ENCODE results near the gene SLC6A3.
A peak's percentile ranks its signal among the peaks of the same experiment; 100 is the strongest.

SLC6A3 gene

DNA sequence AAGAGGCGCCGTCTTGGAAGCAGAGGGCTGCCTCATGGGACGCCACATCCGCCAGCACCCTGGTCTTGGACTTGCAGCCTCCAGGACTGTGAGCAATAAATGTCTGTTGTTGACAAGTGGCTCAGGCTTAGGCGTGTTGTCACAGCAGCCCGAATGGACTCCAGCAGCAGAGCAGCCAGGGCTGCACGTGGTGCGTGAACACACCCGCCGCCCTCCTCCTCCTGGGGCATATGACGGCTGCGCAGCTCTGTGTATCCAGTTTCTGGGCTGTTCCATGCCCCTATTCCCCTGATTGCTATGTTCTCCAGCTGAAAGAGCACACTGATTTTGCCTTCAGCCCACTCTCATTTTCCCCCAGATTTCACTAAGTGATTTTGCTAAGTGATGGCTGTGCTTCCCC lies 64.3 kb downstream of the SLC6A3 start:
- TF ChIP-seq, protein P1, sequence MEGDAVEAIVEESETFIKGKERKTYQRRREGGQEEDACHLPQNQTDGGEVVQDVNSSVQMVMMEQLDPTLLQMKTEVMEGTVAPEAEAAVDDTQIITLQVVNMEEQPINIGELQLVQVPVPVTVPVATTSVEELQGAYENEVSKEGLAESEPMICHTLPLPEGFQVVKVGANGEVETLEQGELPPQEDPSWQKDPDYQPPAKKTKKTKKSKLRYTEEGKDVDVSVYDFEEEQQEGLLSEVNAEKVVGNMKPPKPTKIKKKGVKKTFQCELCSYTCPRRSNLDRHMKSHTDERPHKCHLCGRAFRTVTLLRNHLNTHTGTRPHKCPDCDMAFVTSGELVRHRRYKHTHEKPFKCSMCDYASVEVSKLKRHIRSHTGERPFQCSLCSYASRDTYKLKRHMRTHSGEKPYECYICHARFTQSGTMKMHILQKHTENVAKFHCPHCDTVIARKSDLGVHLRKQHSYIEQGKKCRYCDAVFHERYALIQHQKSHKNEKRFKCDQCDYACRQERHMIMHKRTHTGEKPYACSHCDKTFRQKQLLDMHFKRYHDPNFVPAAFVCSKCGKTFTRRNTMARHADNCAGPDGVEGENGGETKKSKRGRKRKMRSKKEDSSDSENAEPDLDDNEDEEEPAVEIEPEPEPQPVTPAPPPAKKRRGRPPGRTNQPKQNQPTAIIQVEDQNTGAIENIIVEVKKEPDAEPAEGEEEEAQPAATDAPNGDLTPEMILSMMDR (IDR thresholded peaks at IDR 0.05; ENCODE audit: low read depth, low read length): no peak
- no peak for DNase-seq (ENCODE audit: low read depth in 2 of 2)
- H3K4me3 ChIP-seq (replicated peaks in 1 of 2; ENCODE audit: low read depth in 2 of 2, low read length in 2 of 2): no peak overlapping the region

DNA sequence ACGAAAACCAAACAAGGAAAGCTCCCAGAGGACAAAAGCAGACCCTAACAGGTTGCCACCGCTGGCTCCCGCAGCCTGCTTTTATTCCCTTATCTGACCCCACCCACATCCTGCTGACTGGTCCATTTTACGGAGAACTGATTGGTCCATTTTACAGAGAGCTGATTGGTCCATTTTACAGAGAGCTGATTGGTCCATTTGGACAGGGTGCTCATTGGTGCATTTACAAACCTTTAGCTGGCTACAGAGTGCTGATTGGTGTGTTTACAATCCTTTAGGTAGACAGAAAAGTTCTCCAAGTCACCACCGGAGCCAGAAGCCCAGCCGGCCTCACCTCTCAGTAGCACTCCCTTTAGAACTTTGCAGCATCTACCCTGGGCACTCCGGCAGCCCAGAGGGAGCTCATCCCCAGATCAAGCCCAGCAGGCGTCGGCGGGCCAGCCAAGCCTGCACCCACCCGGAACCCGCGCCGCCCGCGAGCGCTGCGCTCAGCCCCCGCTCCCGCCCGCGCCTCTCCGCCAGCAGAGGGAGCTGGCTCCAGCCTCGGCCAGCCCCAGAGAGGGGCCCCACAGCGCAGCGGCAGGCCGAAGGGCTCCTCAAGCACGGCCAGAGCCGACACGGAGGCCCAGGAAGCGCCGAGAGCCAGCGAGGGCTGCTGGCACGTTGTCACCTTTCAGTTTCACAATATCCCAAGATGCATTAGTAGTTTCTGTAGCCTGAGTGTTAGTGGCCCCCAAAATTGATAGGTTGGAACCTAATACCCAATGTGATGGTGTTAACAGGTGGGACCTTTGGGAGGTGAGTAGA lies 65.0 kb downstream of the SLC6A3 start:
- TF ChIP-seq, protein P1 (IDR thresholded peaks at IDR 0.05; ENCODE audit: low read depth, low read length): peak; percentile 18
- no peak overlapping the region for H3K4me3 ChIP-seq (replicated peaks in 1 of 2; ENCODE audit: low read depth in 2 of 2, low read length in 2 of 2)
- DNase-seq (ENCODE audit: low read depth in 2 of 2): peak; percentile 47 to 60

DNA sequence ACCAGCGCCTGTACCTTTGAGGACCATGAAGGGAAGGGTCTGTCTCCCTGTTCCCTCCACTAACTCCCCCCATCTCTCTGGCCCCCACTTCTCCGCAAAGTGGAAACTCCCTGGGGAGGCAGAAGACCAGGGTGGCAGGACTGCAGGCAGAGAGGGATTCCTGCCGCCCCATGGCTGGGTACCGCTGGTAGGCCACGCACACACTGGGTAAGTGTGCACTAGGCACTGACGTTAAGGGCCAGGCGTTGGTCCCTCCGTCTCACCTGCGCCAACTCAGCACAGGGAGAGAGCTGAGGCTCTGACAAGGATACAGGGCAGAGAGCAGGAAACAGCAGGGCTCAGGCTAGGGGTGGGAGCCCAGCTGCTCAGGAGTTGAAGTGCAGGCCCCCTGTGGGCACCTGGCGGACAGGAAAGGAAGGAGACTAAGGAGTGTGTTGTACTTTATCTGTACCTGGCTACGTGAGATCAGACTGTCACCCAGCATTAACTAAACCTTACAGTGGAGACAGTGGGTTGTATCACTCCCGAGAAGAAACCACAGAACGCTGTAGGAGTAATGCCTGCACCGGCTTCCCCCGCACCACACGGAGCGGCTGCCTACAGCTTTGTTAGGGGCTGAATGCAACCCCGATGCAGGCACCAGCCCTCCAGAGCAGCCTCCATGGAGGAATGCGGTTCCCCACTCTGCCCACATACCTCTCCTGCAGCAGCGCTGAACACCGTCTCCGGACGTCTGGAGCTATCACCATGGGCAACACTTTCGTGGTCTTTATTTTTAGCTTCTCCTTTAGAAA lies 66.2 kb downstream of the SLC6A3 start:
- DNase-seq (ENCODE audit: low read depth in 2 of 2): no peak
- TF ChIP-seq, protein P1 (IDR thresholded peaks at IDR 0.05; ENCODE audit: low read depth, low read length): no peak

DNA sequence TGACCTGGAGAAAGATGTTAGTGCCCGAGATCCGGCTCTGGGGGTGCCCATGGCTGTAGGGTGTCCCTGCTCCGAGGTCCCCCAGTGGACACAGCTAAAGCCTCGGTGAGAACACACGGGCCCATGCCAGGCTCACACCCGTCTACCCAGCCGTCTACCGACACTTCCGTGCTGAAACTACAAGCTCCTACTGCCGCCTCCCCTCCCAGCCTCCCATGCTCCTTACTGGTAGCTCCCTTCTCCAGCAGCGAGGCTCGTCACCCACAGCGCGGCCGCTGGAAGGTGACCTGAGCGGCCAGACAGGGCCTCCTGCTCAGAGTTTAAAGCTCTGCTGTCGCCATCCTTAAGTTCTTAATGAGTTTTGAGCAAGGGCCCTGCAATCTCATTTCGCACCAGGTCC lies 67.1 kb downstream of the SLC6A3 start:
- DNase-seq (ENCODE audit: low read depth in 2 of 2): no peak
- TF ChIP-seq, protein P1 (IDR thresholded peaks at IDR 0.05; ENCODE audit: low read depth, low read length): no peak

More for the DNA sequence above, 66.2 kb downstream of the SLC6A3 start:
- no peak overlapping the region for H3K4me3 ChIP-seq (replicated peaks in 1 of 2; ENCODE audit: low read depth in 2 of 2, low read length in 2 of 2)

DNA sequence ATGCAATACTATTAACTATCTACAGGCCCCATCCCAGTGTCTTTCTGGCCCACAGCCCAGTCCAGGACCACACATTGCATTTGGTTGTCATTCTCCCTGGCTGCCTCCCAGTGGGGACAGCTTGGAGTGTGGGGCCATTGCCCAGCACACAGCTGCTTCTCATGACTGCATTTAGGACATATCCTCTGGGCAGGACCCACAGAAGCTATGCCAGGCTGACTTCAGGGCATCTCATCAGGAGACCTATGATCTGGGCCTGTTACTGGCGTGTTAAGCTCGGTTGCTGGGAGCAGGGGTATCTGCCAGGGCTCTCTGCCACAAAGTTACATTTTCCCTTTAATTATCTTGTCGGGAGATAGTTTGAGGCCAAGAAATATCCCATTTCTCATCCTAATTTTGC lies 68.3 kb downstream of the SLC6A3 start:
- TF ChIP-seq, protein P1 (IDR thresholded peaks at IDR 0.05; ENCODE audit: low read depth, low read length): no peak
- H3K4me3 ChIP-seq (replicated peaks in 1 of 2; ENCODE audit: low read depth in 2 of 2, low read length in 2 of 2): no peak overlapping the region
- no peak for DNase-seq (ENCODE audit: low read depth in 2 of 2)

More for the DNA sequence above, 67.1 kb downstream of the SLC6A3 start:
- no peak overlapping the region for H3K4me3 ChIP-seq (replicated peaks in 1 of 2; ENCODE audit: low read depth in 2 of 2, low read length in 2 of 2)

DNA sequence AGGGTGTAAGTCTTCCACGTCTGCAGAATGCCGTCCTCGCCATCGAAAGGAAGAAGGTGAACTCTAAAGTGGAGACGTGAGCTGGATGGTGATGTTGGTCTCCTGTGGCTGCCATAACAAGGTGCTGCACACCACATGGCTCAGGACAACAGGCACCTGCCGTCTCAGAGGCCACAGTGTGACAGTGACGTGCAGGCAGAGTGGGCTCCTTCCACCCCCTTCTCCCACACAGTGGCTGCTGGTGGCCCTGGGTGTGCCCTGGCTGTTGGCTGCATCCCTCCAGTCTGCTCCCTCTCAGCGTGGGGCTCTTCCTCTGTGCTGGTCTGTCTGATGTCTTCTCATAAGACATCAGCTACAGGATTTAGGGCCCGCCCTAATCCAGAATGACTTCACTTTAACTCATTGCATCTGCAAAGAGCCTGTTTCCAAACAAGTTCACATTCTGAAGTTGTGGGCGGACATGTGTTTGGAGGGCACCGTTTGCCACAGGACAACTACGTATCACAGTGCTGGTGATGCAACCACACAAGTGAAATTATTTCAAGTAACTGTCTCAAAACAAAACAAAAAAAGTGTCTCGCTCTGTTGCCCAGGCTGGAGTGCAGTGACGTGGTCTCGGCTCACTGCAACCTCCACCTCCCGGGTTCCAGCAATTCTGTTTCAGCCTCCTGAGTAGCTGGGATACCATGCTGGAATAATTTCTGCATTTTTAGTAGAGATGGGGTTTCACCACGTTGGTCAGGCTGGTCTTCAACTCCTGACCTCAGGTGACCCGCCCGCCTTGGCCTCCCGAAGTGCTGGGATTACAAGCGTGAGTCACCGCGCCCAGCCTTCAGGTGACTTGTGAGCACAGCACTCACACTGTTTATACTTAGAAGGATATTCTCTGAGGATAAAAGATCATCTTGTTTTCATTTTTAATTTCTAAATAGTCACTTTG lies 69.1 kb downstream of the SLC6A3 start:
- TF ChIP-seq, protein P1 (IDR thresholded peaks at IDR 0.05; ENCODE audit: low read depth, low read length): no peak
- no peak for DNase-seq (ENCODE audit: low read depth in 2 of 2)
- no peak overlapping the region for H3K4me3 ChIP-seq (replicated peaks in 1 of 2; ENCODE audit: low read depth in 2 of 2, low read length in 2 of 2)

Data from cardiac fibroblast (primary cell).